GM21423 (cell line): Measurements from ENCODE around the gene GALNS.
"Not testable (repeated sequence)": the region's sequence is repeated elsewhere in the genome, so short reads cannot be mapped to it uniquely, and the experiment has no call there.

Experiments used
- ATAC-seq: cut with Tn5 transposase; IDR thresholded peaks from one replicate; pipeline ENCODE4 v1.9.1; 2021; ENCODE audit warnings: mild to moderate bottlenecking, moderate library complexity; ENCODE audit not compliant: unreplicated experiment

GALNS gene

DNA sequence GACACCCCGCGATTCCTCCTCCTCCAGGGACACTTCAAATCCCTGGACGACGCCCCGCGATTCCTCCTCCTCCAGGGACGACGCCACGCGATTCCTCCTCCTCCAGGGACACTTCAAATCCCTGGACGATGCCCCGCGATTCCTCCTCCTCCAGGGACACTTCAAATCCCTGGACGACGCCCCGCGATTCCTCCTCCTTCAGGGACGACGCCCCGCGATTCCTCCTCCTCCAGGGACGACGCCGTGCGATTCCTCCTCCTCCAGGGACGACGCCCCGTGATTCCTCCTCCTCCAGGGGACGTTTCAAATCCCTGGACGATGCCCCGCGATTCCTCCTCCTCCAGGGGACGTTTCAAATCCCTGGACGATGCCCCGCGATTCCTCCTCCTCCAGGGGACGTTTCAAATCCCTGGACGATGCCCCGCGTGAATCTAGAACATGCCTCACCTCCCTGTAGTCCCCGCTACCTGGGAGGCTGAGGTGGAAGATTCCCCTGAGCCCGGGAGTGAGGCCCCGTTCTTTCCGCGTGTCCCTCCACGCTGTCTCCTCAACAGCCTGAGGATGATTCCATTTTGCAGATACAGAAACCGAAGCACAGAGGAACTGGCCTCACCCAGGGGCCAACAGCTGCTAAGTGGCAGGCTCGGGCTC lies 33.1 kb upstream of the GALNS start:
- ATAC-seq: not testable (repeated sequence)

DNA sequence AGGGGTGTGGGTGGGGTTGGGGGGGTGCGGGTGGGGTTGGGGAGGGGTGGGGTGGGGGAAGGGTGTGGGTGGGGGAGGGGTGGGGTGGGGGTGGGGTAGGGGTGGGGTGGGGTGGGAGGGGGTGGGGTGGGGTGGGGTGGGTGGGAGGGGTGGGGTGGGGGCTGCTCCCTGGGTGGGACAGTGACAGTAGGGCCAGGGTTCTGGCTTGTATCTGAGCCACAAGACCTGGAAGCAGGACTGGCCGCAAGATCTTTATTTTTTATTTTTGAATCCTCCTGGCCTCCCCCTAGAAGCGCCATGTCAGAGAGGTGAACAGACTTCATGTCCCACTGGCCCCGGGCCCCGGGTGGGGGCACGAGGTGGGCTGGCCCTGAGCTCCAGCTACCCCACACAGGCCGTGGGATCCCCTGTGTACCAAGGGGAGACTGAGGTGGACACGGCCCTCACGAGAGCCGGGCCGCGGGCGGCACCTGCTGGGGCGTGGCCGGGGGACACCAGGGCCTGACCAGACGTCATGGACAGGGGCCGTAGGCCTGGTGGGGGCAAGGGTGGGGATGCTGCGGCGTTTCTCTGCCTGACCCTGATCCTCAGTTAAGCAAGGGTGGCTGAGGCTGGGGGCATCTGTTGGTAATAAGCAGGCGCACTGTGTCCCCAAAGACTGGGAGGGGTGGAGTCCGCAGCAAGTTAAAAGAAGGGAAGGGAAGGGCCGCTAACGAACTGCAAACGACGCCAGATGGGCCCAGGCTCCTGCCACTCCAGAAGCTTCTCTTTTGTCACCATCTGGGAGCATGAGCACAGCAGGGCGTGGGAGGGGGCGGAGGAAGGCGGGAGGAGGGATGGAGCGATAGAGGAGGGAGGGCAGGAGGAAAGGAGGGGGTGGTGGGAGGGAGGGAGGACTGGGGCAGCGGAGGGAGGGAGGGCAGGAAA lies 32.0 kb upstream of the GALNS start:
- no peak for ATAC-seq

GRCh38 chr16:88888057-88888456 lies 31.3 kb upstream of the GALNS start:
- ATAC-seq: no peak

DNA sequence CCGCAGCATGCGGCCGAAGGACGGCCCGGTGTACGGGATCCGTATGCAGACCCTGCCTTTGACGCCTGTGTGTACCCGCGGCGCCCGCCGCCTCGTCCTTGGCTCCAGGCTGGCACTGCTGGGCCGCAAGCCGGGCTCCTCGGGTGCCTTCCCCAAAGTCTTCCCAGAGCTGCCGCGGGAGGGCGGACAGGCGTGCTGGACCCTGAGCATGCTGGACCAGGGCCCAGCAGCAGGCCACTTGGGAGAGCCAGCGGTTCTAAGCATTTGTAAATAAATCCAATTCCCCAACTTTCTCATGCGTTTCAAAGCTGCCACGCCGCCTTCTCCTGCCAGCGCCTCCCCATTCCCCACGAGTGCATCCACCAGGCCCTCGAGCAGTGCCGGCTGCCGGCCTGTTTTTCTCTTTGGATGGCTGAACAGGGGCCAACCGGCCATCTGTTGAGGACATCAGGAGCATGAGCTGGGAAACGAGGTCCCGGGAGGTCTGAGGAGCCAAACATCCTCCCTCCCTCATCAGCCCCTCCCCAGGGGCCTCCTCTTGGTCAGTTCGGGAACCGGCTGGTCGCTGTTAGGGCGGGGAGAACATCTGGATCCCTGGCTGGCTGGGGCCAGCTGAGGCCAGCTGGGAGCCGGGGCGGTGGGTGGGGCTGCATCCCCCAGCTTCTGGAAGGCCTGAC lies 30.2 kb upstream of the GALNS start:
- ATAC-seq: no peak

DNA sequence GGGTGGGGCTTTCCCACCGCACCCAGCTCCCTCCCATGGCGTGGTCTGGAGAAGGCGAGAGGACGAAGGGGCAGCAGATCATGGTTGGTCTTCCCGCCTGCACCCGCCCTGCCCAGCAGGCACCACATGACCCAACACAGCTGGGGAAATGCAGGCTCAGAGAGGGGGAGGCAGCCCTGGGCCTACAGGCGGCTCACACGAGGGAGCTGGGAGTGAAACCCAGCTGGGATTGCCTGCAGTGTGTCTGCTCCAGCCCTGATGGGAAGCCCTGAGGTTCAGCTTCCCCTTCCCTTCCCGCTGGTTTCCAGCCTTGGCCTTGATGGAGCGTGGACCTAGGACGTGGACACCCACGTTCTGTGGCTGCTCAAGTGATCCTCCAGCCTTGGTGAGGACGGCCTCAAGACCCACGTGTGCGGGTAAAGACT lies 29.7 kb upstream of the GALNS start:
- no peak for ATAC-seq

DNA sequence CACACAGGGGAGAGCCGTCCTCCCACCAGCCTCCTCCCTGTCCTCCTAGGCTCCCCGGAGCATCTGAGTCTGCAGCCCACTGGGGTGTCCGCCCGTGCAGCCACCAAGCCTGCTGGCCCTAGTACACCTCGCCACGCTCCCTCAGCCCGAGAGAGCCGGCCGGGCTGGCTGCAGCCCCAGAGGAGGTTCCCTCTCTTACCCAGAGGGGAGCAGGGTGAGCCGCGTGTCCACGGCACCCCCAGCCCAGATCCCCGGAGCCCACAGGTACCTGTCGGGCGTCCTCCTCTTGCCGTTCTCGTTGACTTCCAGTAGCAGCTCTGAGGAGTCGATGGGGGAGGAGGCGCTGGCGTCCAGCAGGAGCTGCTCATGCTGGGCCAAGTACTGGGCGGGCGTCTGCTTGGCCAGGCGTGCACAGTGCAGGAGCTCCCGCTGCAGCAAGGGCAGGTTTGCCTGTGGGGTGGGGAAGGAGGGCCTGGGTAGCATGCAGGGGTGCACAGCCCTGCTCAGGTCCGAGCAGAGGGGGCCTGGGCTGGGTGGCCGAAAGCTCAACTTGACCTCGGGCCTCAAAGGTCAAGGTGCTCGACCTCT lies 29.0 kb upstream of the GALNS start:
- no peak for ATAC-seq

DNA sequence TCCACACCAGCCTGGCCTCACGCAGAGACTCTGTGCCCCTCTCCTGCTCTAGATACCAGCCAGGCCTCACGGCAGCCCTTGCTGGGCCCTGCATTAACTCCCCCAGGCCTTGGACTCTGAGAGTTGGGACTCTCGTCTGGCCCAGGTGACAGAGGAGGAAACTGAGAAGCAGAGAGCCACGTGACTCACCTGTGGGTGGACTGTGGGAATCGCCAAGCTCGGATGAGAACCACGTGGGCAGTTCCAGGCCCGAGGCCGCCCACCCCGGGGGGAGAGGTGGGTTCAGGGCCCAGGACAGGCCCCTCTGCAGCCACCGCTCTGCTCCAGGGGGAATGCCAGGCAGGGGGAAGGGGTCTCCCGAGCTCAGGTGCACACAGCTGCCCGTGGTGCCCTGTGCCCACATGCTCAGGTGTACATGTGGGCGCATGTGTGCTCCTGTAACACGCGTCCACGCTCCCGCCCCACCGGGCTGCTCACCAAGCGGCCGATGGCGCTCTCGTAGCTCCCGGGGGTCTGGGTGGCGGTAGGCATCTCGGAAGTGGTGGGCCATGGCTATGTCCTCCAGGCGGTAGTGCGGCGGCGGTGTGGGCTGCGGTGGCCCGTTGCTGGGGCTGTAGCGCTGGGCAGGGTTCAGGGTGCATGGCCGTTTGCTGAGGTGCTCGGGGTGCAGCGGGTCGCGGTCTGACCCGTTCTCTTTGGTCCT lies 28.0 kb upstream of the GALNS start:
- no peak for ATAC-seq

DNA sequence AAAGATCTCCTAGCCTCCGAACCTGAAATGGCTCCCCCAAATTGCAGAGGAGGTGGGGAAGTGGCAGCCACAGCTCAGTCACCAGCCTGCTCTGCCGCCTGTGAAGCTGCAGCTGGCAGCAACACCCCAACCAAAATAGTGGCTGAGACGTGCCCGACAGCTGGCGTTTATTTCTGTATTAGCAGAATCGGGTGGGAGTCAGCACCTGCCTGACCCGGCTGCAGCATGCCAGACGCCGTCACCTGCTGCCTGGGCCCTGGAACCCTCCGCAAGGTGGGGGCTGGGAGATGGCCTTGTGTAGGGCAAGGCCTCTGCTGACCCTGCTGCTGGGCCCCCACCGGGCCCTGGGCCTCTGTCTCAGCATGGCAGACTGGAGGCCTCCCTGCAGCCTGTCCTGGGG lies 27.2 kb upstream of the GALNS start:
- no peak for ATAC-seq

- ATAC-seq: no peak
Observed at GRCh38 chr16:88883117-88883895, 26.6 kb upstream of the GALNS start.

- no peak for ATAC-seq
Observed at GRCh38 chr16:88882358-88883030, 25.7 kb upstream of the GALNS start.

GRCh38 chr16:88881675-88882357 lies 25.1 kb upstream of the GALNS start:
- no peak for ATAC-seq

DNA sequence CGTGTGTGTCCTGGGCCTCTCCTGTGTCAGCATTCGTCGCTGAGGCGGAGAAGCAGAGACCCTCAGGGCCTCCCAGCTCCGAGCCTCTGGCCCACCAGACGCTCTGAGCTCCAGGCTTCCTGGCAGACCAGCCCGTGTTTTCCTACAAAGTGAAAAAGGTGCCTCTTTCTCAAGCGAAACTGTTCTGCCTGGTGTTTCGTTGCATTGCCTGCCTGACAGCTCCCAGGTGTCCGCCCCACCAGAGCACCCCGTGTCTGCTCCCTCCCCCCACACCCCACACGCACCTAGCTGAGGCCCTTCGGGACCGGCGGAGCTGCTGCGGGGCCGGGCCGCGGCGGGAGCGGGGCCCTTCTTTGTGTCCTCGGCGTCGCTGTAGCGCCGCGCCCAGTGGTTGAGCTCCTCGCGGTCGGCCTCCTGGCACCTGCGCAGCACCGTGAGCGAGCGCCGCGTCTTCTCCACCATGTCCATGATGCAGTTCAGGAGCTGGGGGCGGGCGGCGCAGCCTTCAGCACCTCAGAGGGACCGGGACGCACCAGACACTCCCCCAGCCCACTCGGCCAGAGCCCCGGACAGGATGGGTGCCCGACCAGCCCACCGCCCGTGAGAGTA lies 24.4 kb upstream of the GALNS start:
- ATAC-seq: no peak

DNA sequence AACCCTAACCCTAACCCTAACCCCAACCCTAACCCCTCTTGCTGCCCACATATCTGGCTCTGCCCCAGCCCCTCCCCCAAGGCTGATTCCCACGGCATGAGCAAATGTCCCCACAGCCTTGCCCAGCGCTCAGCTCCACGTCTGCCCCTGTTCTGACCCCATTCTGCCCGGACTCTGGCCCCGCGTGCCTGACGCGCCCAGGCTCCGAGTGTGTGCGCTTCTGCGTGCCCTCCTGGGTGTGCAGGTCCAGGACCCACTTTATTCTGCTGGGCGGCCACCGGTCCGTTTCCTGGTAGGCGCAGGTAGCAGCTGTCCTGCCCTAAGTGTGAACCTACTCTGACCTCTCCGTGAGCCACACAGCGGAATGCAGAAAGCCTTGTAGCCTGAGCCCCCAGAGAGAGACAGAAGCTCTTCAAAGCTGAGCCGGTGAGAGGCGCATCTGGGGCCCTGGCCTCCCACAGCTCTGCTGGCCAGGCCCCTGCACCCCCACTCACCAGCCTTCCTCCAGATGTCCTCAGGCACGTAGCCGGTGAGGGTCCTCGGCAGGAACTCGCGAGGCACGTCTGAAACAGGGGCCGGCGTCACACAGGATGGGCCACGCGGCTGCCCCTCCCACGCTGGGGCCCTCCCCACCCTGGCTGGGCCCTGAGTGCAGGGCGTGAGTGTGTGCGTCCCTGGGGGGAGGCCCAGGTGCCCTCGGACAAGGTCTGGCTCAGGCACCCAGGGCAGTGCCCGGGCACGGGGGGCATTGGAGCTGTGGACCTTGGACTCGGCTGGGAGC lies 23.7 kb upstream of the GALNS start:
- ATAC-seq: no peak

DNA sequence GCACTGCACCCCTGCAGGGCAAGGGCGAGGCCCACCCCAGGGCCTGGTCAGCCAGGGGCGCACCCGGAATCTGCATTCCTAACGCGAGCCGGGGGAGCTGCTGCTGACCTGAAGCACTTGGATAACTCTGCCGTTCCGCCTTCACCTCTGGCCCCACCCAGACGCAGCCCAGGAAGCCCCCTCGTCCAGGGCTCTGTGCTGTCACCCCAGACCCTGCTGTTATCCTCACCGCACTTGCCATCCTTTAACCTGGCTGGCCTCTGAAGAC lies 23.0 kb upstream of the GALNS start:
- no peak for ATAC-seq

- no peak for ATAC-seq
Observed at GRCh38 chr16:88878967-88879787, 22.4 kb upstream of the GALNS start.

DNA sequence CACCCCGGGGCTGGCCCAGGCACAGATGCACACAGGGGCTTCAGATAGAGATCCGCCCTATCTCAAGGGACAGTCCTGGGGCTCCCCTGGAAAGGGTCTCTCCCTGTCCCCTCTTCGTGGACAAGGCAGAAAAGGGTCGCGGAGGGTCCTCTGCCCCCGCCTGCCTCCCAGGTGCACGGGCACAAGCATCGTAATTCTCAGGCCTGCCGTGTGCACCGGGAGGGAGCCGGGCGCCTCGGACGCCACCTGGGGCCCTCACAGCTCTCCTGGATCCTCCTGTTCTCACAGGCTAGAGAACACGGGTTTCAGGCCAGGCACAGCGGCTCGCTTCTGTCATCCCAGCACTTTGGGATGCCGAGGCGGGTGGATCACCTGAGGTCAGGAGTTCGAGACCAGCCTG lies 21.6 kb upstream of the GALNS start:
- no peak for ATAC-seq
